Dermis microvascular lymphatic vessel endothelial cell (primary cell): ENCODE data around the gene UCP2. TPM values are rescaled to one million over a fixed set of nuclear protein-coding genes. Genes with fewer than 3 reads are reported as not detected.

ENCODE experiments used
- DNase-seq, 2 donors: peaks; one replicate each; pipeline versions ENCODE4 v3.0.0 to v3.0.0-alpha.2; 2010; ENCODE audit warnings: low read depth in 2 of 2
- total RNA-seq: library from RNA; depleted of rRNA; stranded (reverse); fragments of >200 nt; gene quantifications from 2 replicates; pipeline ENCODE4 v1.2.1, GENCODE V29; 2014

The UCP2 gene
- total RNA-seq, 1 donor from 2014 or later: 7.6 TPM

GRCh38 chr11:73972620-73973449 lies 9.8 kb downstream of the UCP2 start:
- no peak for DNase-seq

- no peak for DNase-seq
Measured at GRCh38 chr11:73972187-73972586, 10.5 kb downstream of the UCP2 start.

GRCh38 chr11:73971175-73971719 lies 11.4 kb downstream of the UCP2 start:
- no peak for DNase-seq

- no peak for DNase-seq
Measured at GRCh38 chr11:73969991-73970800, 12.4 kb downstream of the UCP2 start.

- no peak for DNase-seq
Measured at GRCh38 chr11:73969091-73969490, 13.6 kb downstream of the UCP2 start.

GRCh38 chr11:73968356-73968966 lies 14.2 kb downstream of the UCP2 start:
- DNase-seq: no peak

- DNase-seq: no peak
Measured at GRCh38 chr11:73965764-73966121, 16.9 kb downstream of the UCP2 start.

- no peak for DNase-seq
Measured at GRCh38 chr11:73965076-73965763, 17.4 kb downstream of the UCP2 start.

- no peak for DNase-seq
Measured at GRCh38 chr11:73963861-73964260, 18.8 kb downstream of the UCP2 start.

- no peak for DNase-seq
Measured at GRCh38 chr11:73962101-73962705, 20.4 kb downstream of the UCP2 start.

GRCh38 chr11:73961321-73961720 lies 21.3 kb downstream of the UCP2 start:
- DNase-seq: no peak

GRCh38 chr11:73958521-73959141 lies 24.0 kb downstream of the UCP2 start:
- no peak for DNase-seq

GRCh38 chr11:73957654-73958361 lies 24.8 kb downstream of the UCP2 start:
- no peak for DNase-seq

GRCh38 chr11:73956876-73957653 lies 25.6 kb downstream of the UCP2 start:
- DNase-seq: no peak

GRCh38 chr11:73951797-73952196 lies 30.8 kb downstream of the UCP2 start:
- DNase-seq: no peak

- DNase-seq: peak in 1 of 2 donors; percentile 39
Measured at GRCh38 chr11:73950869-73951710, 31.6 kb downstream of the UCP2 start, which contains the start of gene DNAJB13. Gene DNAJB13 (plus strand): TSS chr11:73951026. CDS start chr11:73951070, 44 bp downstream.

- DNase-seq: no peak
Measured at GRCh38 chr11:73949912-73950311, 32.7 kb downstream of the UCP2 start.

- DNase-seq: no peak
Measured at GRCh38 chr11:73949246-73949645, 33.4 kb downstream of the UCP2 start.
